ENCODE results near the gene B3GAT1.

The B3GAT1 gene

GRCh38 chr11:134370526-134371435 lies 41.3 kb downstream of the B3GAT1 start:
- DNase-seq = no peak

DNA sequence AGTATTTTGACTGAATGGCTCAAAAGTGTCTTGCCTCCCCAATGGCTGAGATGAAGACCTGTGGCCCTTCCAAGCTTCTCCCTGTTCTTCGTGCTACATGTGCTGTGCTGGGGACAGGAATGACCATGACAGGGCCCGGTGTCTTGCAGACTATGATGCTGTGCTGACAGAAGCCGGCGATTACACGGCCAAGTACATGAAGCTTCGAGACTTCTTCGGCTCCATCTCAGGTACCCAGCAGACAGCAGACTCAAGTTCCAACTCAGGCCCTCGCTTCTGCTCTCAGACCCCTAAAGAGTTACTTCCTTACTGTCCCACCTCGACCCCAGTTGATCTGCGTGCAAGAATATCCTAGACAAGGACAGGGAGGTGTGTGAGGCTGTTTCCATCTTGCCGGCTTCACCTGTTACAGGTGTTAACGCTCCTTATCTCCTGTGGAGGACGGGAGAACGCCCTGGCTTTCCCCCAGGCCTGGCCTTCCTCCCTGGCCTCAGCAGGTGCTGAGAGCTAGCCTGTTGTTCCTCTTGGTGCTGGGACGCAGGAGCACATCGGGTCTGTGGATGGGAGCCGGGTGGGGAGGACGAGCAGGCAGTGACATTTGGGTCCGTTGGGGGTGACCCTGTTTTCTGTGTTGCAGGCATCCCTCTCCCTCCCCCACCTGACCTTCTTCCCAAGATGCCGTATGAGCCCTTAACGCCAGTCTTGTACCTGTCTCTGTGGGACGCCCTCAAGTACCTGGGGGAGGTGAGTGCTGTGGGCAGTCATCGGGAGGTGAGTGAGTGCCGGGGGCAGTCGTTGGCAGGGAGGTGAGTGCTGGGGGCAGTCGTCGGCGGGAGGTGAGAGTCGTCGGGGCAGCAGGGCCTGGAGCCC lies 42.2 kb downstream of the B3GAT1 start:
- DNase-seq = no peak

DNA sequence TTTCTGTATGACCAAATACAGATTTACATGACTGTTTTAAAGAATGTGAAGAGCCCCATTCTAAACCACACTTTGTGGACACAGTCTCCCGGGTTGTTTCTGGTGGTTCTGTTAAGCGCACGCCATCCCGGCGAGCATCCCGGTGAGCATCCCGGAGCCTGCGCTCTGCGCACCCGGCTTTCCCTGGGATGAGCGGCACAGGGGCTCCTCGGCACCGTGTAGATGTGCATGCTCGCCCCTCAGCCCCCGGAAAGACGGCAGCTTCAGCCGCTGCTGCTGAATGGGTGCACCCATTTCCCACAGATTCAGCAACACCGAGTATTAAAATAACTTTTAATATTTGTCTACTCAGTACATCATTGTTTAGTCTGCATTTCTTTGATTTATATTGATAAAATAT lies 44.3 kb downstream of the B3GAT1 start:
- DNase-seq = no peak

GRCh38 chr11:134366254-134366653 lies 45.8 kb downstream of the B3GAT1 start:
- no peak for DNase-seq

- DNase-seq = no peak
These were observed 46.8 kb downstream of the B3GAT1 start for GRCh38 chr11:134365011-134365925.

- DNase-seq = no peak
These were observed 47.8 kb downstream of the B3GAT1 start for GRCh38 chr11:134364261-134364660.

DNA sequence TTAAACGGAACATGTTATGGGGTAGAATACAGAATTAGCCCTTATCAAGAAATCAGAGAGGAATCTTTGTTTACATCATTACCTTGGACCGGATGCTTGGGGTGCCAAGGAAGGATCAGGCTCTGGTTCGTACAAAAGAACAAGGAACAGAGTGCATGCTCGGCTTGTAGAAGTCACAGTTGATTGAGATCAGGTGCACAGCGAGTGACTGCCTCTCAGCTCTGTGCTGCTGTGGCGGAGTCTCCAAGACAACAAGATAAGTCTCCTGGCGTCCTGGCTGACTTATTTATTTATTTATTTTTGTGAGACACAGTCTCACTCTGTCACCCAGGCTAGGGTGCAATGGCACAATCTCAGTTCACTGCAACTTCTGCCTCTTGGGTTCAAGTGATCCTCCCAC lies 48.5 kb downstream of the B3GAT1 start:
- no peak for DNase-seq

DNA sequence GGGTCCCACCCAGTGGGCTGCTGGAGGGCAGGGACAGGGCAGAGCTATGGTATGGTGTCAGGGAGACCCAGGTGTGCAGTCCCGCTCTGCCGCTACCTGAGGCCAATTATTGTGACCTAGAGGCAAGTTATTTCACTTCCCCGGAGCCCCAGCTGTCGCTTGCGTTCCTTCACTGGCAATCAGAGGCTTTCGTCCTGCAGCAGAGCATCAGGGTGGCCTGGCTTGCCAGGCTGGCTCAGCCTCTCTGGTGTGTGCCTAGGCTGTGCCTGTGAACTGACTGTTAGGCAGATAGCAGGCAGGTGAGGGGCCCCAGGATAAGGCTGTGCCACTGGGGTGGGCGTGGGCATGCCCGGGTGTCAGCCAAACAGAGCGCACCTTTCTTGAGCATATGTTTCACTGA lies 48.9 kb downstream of the B3GAT1 start:
- no peak for DNase-seq

DNA sequence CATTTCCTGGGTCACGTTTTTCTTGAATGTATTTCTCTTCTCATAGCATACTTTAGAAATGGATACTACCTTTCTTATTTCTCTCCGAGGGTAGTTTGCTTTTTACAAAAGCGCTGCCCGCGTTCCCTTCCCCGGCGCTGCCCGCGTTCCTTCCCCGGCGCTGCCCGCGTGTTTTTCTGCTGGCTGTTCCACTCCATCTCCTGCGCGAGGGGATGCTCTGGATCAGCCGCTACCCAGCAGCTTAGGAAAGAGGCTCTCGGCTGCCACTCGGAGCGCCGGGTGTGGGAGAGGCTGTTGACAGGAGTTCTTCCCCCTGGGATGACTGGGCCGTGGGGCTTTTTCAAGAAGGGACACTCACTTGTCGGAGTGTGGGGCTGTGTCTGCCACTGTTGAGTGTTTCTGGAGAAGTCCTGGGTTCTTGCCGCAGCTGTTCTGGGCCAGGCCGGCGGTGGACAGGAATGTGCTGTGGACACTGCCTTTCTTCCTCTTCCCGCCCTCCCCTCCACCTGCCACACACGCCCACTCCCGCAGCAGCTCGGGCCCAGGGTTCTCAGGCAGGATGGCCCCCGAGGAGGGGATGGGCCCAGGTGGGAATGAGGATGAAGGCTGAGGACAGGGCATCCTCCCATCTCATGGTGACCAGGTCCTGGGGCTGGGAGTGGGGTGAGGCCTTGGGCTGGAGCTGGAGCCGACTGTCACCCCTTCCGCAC lies 49.7 kb downstream of the B3GAT1 start:
- DNase-seq = no peak

DNA sequence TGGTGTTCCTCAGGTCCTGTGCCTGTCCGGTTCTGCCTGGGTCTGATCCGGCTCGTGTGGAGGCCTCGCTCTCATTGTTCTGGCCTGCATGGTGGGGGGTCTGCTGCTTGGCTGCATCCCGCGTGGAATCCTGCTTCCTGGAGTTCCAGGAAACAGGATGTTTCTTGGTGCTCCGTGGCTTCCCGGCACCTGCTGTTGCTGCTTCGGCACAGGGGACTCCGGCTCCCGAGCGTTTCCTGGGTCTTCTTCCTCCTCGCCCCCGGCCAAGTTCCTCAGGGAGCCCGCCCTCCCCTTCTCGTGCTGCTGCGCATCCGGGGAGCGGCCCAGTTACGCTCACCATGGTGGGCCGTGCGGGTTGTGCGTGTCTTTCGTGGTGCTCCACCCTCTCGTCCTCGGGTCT lies 50.4 kb downstream of the B3GAT1 start:
- no peak for DNase-seq

DNA sequence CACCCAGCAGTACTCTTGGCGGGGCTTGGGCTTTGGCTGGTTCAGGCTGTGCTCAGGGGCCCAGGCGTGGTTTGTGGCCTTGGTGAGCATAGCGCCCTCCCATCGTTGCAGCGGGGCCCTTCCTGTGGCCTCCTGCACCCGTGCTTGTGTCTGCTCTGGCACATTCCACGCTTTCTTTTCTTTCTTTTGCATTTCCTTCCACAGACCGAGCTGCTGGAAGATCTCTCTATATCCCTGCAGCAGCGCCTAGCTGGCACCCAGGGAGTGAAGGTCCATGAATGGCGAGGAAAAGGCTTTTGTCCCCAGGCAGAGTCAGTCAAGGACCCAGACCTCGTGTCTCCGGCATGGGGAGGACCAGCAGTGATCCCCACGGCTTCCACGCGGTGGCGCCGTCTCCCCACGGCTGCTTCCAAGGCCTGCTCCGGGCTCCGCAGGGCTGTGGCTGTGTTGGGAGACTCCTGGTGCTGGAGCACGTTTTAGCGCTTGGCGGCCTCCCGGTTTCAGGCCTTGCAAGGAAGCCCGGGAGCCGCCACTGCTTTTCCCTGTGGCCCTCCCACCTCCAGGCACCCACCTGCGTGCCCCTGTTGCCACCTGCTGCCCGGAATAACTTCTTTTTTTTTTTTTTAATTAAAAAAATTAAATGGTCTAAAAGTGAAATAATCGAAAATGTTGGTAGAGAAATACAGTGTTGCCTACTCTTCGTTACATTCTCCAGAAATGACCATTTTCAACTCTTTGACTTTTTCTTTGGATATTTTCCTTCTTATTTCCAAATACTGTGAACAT lies 51.8 kb downstream of the B3GAT1 start:
- DNase-seq = peak; percentile 82

GRCh38 chr11:134359646-134360045 lies 52.4 kb downstream of the B3GAT1 start:
- DNase-seq = no peak

- DNase-seq = no peak
These were observed 53.1 kb downstream of the B3GAT1 start for GRCh38 chr11:134358856-134359490.

- no peak for DNase-seq
These were observed 53.7 kb downstream of the B3GAT1 start for GRCh38 chr11:134358165-134358855.

DNA sequence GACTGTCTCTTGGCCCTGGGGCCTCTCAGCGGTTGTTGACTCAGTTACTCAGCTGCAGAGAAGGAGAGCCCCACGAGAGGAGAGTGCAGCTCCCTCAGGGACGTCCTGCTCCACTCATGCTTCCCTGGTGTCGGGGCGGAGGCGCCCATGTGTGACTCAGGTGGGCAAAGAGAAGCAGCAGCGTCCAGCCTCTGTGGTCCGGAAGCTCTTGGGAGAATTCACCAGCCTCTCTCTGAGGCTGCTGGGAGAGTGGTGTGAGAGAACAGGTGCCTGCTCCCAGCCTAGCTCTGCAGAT lies 54.5 kb downstream of the B3GAT1 start:
- DNase-seq = no peak

DNA sequence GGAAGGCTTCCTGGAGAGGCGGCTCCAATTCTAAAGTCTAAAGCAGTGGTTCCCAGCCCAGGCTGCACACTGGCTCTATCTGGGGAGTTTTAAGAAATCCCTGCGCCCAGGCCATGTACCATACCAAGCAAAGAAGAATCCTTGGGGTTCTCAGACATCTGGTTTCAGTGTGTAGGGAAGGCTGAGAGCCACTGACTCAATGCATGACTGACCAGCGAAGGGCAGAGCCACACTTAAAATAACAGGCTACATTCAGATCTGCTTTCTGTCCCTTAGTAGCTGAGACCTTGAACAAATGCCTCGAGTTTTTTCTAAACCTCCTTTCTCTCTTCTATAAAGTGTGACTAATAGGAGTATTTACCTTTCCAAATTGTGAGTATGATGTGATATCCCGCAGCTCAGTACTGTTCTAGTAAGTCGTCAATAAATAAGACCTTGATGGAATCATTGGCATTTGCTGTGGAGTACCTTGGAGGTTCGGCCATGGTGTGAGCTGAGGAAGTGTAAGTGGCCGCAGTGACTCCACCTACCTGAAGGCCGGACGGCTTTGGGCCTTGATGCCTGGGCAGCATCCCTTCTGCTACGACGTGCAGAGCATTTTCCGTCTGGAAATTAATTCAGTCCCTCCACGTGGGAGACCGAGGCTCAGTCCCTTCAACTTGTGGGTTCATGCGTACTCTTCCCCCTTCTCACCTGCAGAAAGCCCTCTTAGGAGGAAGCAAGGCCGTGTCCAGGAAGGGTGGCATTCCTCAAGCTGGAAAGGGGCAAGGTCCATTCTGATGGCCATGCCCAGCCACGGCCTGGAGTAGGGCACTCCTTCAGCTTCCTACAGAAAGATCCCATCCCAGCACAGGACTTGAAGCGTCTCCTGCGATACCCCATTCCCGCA lies 55.1 kb downstream of the B3GAT1 start:
- no peak for DNase-seq

DNA sequence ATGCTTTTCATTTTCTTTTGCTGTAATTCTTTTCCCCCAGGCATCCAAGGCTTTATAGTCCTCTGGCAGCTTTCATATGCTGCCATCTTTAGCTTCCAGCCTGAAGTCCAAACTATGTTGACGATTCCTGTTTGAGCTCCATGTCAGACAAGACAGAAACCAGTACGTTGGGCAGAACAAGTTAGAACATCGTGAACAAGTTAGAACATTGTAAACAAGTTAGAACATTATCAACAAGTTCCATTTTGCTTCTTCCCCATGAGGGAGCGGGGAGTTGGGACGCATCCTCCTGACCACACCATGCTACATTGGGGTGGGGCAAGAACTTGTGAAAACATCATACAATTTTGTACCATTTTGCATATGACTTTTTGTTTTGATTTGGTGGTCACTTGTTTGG lies 56.4 kb downstream of the B3GAT1 start:
- DNase-seq = no peak

- no peak for DNase-seq
These were observed 56.9 kb downstream of the B3GAT1 start for GRCh38 chr11:134355136-134355535.

DNA sequence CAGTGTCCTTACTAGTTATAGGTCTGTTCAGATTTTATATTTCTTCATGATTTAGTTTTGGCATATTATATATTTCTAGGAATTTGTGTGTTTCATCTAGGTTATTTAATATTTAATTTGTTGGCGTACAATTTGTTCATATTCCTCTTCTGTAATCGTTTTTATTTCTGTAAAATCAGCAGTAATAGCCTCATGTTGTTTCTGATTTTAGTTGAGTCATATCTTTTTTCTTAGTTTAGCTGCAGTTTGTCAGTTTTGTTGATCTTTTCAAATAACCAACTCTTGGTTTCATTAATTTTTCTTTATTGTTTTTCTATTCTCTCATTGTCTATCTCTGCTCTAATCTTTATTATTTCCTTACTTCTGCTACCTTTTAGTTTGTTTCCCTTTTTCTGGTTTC lies 59.9 kb downstream of the B3GAT1 start:
- DNase-seq = no peak
